OCI-LY3 (cell line): ENCODE results near the gene FRMD4B.

ENCODE experiments used
- H2AFZ ChIP-seq: fragments of 200-600, 300-600 bp; shearing (Covaris generic); 2 replicates; pipeline ENCODE4 v1.6.0; 2014; ENCODE audit warnings: antibody characterized with exemption, low read depth, low read length
- H3K27ac ChIP-seq: fragments of 200-600, 300-600 bp; sonication (generic); 2 replicates; pipeline ENCODE4 v1.5.1; 2014; ENCODE audit warnings: mild to moderate bottlenecking, low read length, moderate library complexity, mixed read lengths
- H3K27me3 ChIP-seq: fragments of 200-600, 300-600 bp; sonication (generic); 2 replicates; pipeline ENCODE4 v1.6.1; 2014; ENCODE audit warnings: low read depth, low read length, mixed read lengths
- H3K36me3 ChIP-seq: fragments of 200-600, 300-600 bp; sonication (generic); replicated peaks from 2 replicates; pipeline ENCODE3; 2014; ENCODE audit warnings: low read depth, low read length, mixed read lengths
- H3K4me1 ChIP-seq: fragments of 300-600, 200-600 bp; sonication (generic); 2 replicates; pipeline ENCODE4 v1.6.1; 2014; ENCODE audit warnings: low read length, mixed read lengths
- H3K4me2 ChIP-seq: fragments of 200-600, 300-600 bp; sonication (generic); 2 replicates; pipeline ENCODE4 v1.6.1; 2014; ENCODE audit warnings: low read length, mixed read lengths
- H3K4me3 ChIP-seq: fragments of 300-600, 200-600 bp; sonication (generic); 2 replicates; pipeline ENCODE4 v1.5.1; 2014; ENCODE audit warnings: antibody characterized with exemption, mild to moderate bottlenecking, low read length, moderate library complexity
- H3K79me2 ChIP-seq: fragments of 300-600, 200-600 bp; shearing (Covaris generic); 2 replicates; pipeline ENCODE4 v1.6.1; 2014; ENCODE audit warnings: mild to moderate bottlenecking, low read length, mixed read lengths
- H3K9ac ChIP-seq: fragments of 300-600, 200-600 bp; shearing (Covaris generic); 2 replicates; pipeline ENCODE4 v1.6.0; 2014; ENCODE audit warnings: mild to moderate bottlenecking, low read length, moderate library complexity
- H3K9me3 ChIP-seq: fragments of 200-600, 300-600 bp; shearing (Covaris generic); 2 replicates; pipeline ENCODE4 v1.6.1; 2014; ENCODE audit warnings: low read length, mixed read lengths; ENCODE audit not compliant: insufficient read depth
- H4K20me1 ChIP-seq: fragments of 200-600, 300-600 bp; sonication (generic); 2 replicates; pipeline ENCODE4 v1.6.1; 2016; ENCODE audit warnings: low read length, mixed read lengths; ENCODE audit not compliant: insufficient read depth
- EZH2phosphoT487 ChIP-seq: fragments of 200-600 bp; shearing (Covaris generic); IDR thresholded peaks from 2 replicates; pipeline ENCODE4 v1.6.1; 2018; ENCODE audit warnings: antibody characterized with exemption, mixed run types, low read depth
- TF ChIP-seq, protein P1 (sequence below): fragments of 200-600, 300-600 bp; sonication (generic); IDR thresholded peaks from 2 replicates; pipeline ENCODE4 v1.5.1; 2014; ENCODE audit warnings: antibody characterized with exemption, low read length, low read depth

The FRMD4B gene

DNA sequence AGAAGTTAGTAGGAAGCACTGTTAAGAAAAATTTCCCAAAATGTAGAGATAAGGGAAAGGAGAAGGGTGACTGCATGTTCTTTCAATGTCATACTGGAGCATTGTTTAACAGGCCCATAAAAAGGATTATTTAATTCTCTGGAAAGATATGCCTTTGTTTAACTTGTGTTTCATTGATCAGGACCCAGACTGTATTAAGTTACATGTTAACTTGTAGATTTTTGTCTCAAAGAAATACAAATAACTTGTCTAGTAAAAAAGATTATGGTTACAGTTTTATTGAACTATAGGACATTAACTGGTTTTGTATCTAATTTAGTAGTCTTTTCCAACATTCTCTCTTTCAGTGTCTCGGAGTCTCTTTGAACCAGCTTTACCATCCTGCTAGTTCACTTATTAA, 213.8 kb downstream of the FRMD4B start:
- peaks cover 20% of the 10 kb centered on the region for H3K27me3 ChIP-seq
- no peaks in the 10 kb centered on the region for H3K4me1 ChIP-seq
- no peak overlapping the region for H3K4me2 ChIP-seq
- no peak overlapping the region for H3K27ac ChIP-seq
- H2AFZ ChIP-seq = no peak overlapping the region
- H3K9ac ChIP-seq = no peak overlapping the region
- no peak for TF ChIP-seq EZH2phosphoT487
- TF ChIP-seq, protein P1, sequence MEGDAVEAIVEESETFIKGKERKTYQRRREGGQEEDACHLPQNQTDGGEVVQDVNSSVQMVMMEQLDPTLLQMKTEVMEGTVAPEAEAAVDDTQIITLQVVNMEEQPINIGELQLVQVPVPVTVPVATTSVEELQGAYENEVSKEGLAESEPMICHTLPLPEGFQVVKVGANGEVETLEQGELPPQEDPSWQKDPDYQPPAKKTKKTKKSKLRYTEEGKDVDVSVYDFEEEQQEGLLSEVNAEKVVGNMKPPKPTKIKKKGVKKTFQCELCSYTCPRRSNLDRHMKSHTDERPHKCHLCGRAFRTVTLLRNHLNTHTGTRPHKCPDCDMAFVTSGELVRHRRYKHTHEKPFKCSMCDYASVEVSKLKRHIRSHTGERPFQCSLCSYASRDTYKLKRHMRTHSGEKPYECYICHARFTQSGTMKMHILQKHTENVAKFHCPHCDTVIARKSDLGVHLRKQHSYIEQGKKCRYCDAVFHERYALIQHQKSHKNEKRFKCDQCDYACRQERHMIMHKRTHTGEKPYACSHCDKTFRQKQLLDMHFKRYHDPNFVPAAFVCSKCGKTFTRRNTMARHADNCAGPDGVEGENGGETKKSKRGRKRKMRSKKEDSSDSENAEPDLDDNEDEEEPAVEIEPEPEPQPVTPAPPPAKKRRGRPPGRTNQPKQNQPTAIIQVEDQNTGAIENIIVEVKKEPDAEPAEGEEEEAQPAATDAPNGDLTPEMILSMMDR = no peak
- H3K36me3 ChIP-seq = no peaks in the 10 kb centered on the region
- no peaks in the 10 kb centered on the region for H4K20me1 ChIP-seq
- no peaks in the 10 kb centered on the region for H3K9me3 ChIP-seq
- no peaks in the 10 kb centered on the region for H3K79me2 ChIP-seq
- no peak overlapping the region for H3K4me3 ChIP-seq

- no peak overlapping the region for H2AFZ ChIP-seq
- no peak overlapping the region for H3K27ac ChIP-seq
- no peak overlapping the region for H3K4me2 ChIP-seq
- H3K4me1 ChIP-seq = no peaks in the 10 kb centered on the region
- no peak overlapping the region for H3K9ac ChIP-seq
- H4K20me1 ChIP-seq = no peaks in the 10 kb centered on the region
- H3K36me3 ChIP-seq = no peaks in the 10 kb centered on the region
- H3K9me3 ChIP-seq = no peaks in the 10 kb centered on the region
- H3K4me3 ChIP-seq = no peak overlapping the region
- no peaks in the 10 kb centered on the region for H3K79me2 ChIP-seq
- peaks cover 12% of the 10 kb centered on the region for H3K27me3 ChIP-seq
- no peak for TF ChIP-seq EZH2phosphoT487
- TF ChIP-seq, protein P1 = no peak
These were observed 219.4 kb downstream of the FRMD4B start for GRCh38 chr3:69166446-69166845.

DNA sequence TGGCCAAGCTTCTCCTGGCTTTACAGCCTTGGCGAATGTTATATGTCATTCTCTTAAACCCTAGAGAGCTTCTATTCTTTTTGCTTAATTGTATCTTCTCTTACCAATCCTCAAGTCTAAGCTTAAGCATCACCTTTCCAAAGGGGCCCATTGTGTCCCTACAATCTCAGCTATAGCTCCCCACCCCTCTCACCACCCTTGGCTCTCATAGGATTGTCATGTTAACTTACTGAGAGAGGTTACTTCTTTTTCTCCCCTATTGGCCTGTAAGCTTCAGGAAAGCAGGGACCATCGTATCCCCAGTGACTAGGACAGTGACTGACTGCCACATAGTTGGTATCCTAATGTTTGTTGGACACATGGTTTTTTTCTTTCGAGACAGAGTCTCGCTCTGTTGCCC, 220.1 kb downstream of the FRMD4B start:
- Histone ChIP-seq H3K9ac (no peak overlapping the region), H2AFZ (no peak overlapping the region), H3K27ac (no peak overlapping the region), H3K36me3 (no peaks in the 10 kb centered on the region), H3K4me3 (no peak overlapping the region), H3K27me3 (peaks cover 6% of the 10 kb centered on the region), H3K79me2 (no peaks in the 10 kb centered on the region), H3K4me2 (no peak overlapping the region), H3K9me3 (no peaks in the 10 kb centered on the region), H4K20me1 (no peaks in the 10 kb centered on the region), H3K4me1 (peaks cover 3% of the 10 kb centered on the region; the same call in 1 of the 2 replicates)
- TF ChIP-seq, protein P1 = no peak
- TF ChIP-seq EZH2phosphoT487 = no peak

DNA sequence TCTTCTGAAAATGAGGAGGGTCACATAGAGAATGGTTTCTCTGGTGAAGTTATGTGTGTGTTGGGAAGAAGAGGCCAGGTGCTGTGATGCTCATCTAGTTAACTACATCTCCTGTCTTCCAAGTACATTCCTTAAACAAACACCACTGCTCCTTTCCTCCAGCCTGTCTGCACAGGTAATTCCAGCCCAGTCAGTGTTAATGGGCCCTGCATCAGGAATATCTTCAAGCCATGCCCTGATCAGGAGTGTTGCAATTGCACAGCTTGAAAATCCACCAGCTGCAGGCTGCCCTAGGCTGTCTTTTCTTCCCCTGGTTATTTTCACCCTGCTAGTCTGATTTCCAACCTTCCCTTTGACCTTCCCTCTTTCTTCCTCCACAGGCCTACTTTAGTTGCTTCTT, 221.6 kb downstream of the FRMD4B start:
- TF ChIP-seq, protein P1 = no peak
- no peak for TF ChIP-seq EZH2phosphoT487

More for the DNA sequence above, 221.6 kb downstream of the FRMD4B start:
- Histone ChIP-seq H3K4me1 (peaks cover 8% of the 10 kb centered on the region), H4K20me1 (no peaks in the 10 kb centered on the region), H3K79me2 (no peaks in the 10 kb centered on the region), H3K27me3 (peaks cover 3% of the 10 kb centered on the region; the same call in 1 of the 2 replicates), H3K27ac (no peak overlapping the region), H2AFZ (no peak overlapping the region), H3K9me3 (no peaks in the 10 kb centered on the region), H3K4me2 (no peak overlapping the region), H3K4me3 (no peak overlapping the region), H3K9ac (no peak overlapping the region), H3K36me3 (no peaks in the 10 kb centered on the region)
